ENCODE measurements around the gene CLHC1. TPM values are rescaled to one million over a fixed set of nuclear protein-coding genes. Genes with fewer than 3 reads are reported as not detected.

Gene CLHC1
- total RNA-seq, 2 experiments from 2014 or later, result 12.4 to 32.1 TPM

DNA sequence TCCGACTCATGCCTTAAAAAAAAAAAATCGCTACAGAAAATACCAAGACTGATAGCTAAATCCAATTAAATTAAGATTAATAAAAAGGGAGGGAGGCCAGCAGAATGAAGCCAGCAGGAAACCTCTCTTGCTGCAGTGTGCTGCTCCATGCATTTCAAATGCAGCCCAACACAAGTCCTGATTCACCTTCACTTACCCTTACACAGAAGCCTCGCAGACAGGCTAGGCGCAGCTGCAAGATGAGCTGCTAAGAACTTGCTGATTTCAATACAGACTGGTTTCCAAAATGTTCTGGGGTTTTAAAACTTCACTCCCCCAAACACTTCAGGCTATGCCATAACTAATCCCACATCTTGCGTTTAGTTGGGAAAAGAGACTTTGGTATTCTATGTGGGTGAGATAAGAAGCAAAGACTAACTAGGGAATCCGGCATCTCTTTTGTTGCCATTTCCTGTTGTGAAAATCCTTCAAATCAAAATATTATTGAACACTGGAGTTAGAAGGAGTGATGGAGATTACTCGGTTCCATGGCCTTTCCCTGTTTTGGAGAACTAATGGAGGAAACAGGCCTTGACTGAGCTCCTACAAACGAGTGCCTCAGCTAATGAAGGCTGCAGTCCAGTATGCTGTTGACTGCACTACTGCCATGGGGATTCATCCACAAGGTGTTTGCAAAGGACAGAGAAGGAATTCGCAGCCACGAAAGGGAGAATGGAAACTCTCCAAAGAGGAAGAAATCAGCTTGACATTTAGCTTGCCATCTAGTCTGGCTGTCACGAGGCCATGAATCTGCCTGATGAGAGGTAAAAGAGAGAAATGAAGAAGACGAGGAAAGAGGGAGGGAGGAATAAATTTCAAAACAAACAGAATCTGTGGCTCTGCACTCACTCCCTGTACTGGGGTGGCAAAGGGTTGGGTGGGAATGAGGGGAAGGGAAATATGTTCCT, 67.3 kb downstream of the CLHC1 start:
- Histone ChIP-seq H4K20me1 (ENCODE audit: insufficient read depth, low read length) (no peaks in the 10 kb centered on the region), H2AFZ (ENCODE audit: low read length) (no peak overlapping the region), H3K27ac (ENCODE audit: low read depth, low read length, poor library complexity, severe bottlenecking) (no peak overlapping the region), H3K4me1 (ENCODE audit: insufficient read depth, low read length, poor library complexity, severe bottlenecking) (peaks cover 5% of the 10 kb centered on the region), H3K36me3 (ENCODE audit: insufficient read depth, low read length) (no peaks in the 10 kb centered on the region), H3K9me2 (ENCODE audit: insufficient read depth, low read length) (no peaks in the 10 kb centered on the region), H3K79me2 (ENCODE audit: insufficient read depth, low read depth, low read length) (no peaks in the 10 kb centered on the region), H3K4me2 (ENCODE audit: low read length) (no peak overlapping the region), H3K4me3 (ENCODE audit: low read depth, low read length, poor library complexity, severe bottlenecking) (no peak overlapping the region), H3K9me3 (ENCODE audit: low read length) (no peaks in the 10 kb centered on the region)
- no peak for TF ChIP-seq EZH2phosphoT487 (IDR thresholded peaks at IDR 0.05; ENCODE audit: borderline replicate concordance, low read depth, low read length)
- TF ChIP-seq, protein P1, sequence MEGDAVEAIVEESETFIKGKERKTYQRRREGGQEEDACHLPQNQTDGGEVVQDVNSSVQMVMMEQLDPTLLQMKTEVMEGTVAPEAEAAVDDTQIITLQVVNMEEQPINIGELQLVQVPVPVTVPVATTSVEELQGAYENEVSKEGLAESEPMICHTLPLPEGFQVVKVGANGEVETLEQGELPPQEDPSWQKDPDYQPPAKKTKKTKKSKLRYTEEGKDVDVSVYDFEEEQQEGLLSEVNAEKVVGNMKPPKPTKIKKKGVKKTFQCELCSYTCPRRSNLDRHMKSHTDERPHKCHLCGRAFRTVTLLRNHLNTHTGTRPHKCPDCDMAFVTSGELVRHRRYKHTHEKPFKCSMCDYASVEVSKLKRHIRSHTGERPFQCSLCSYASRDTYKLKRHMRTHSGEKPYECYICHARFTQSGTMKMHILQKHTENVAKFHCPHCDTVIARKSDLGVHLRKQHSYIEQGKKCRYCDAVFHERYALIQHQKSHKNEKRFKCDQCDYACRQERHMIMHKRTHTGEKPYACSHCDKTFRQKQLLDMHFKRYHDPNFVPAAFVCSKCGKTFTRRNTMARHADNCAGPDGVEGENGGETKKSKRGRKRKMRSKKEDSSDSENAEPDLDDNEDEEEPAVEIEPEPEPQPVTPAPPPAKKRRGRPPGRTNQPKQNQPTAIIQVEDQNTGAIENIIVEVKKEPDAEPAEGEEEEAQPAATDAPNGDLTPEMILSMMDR (conservative IDR thresholded peaks at IDR 0.05; ENCODE audit: low read length), result no peak
- BruUV-seq (replicated peaks), result no TSS peak
- intact Hi-C loops (cut with micrococcal nuclease; ENCODE audit: unreplicated experiment), result no loop called here
- no peak for DNase-seq (ENCODE audit: low spot score)
- ChIA-PET POLR2A (interaction anchor here (0.6 to 1.4 kb wide), 7 partner anchors 11 to 150 kb away, joined by 3 to 6 read pairs (median 4); no protein-coding TSS in a partner anchor), CTCF (ENCODE audit: unreplicated experiment) (no interaction called here)

DNA sequence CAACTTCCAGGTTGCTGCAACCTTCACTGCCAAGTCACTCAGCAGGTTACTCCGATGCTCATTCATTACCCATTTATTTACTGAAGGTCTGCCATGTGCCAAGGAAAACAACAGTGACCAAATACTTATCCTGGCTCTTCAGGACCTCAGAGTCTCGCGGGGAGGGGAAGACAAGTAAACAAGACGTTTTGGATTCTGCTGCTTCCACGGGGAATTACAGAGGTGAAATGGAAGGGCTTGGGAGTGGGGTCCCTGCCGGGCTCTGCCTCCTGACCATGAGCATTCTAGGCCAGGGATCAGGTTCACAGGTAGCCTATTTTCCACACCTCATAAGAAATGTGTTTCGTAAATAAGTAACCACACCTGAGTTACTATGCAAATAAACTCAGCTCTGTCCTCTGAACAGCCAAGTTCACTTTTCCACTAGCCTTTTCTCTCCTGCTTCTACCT, 68.1 kb downstream of the CLHC1 start:
- H3K36me3 ChIP-seq (ENCODE audit: insufficient read depth, low read length), result no peaks in the 10 kb centered on the region
- no peaks in the 10 kb centered on the region for H3K9me3 ChIP-seq (ENCODE audit: low read length)
- no peak overlapping the region for H2AFZ ChIP-seq (ENCODE audit: low read length)
- BruUV-seq (replicated peaks), result no TSS peak
- H3K4me3 ChIP-seq (ENCODE audit: low read depth, low read length, poor library complexity, severe bottlenecking), result no peak overlapping the region
- intact Hi-C loops (cut with micrococcal nuclease; ENCODE audit: unreplicated experiment), result no loop called here
- H4K20me1 ChIP-seq (ENCODE audit: insufficient read depth, low read length), result no peaks in the 10 kb centered on the region
- peaks cover 13% of the 10 kb centered on the region for H3K4me1 ChIP-seq (ENCODE audit: insufficient read depth, low read length, poor library complexity, severe bottlenecking)
- no peak for DNase-seq (ENCODE audit: low spot score)
- H3K4me2 ChIP-seq (ENCODE audit: low read length), result no peak overlapping the region
- H3K9me2 ChIP-seq (ENCODE audit: insufficient read depth, low read length), result no peaks in the 10 kb centered on the region
- H3K27ac ChIP-seq (ENCODE audit: low read depth, low read length, poor library complexity, severe bottlenecking), result no peak overlapping the region
- no peaks in the 10 kb centered on the region for H3K79me2 ChIP-seq (ENCODE audit: insufficient read depth, low read depth, low read length)
- POLR2A ChIA-PET, result interaction anchor here (0.6 to 1.2 kb wide), 4 partner anchors 30 to 602 kb away, joined by 3 to 4 read pairs (median 4); no protein-coding TSS in a partner anchor
- no peak for TF ChIP-seq EZH2phosphoT487 (IDR thresholded peaks at IDR 0.05; ENCODE audit: borderline replicate concordance, low read depth, low read length)
- TF ChIP-seq, protein P1 (conservative IDR thresholded peaks at IDR 0.05; ENCODE audit: low read length), result no peak
- CTCF ChIA-PET (ENCODE audit: unreplicated experiment), result no interaction called here

All from OCI-LY7 (cell line).